NB4 (cell line): ENCODE measurements around the gene PTPRK.

ENCODE experiments used
- CTCF ChIP-seq: IDR thresholded peaks from one replicate; pipeline ENCODE4 v1.5.1; 2012; ENCODE audit warnings: low read depth, low read length
- MAX ChIP-seq: IDR thresholded peaks from 2 replicates; pipeline ENCODE4 v1.6.1; 2011; ENCODE audit warnings: low read depth, low read length
- MYC ChIP-seq: IDR thresholded peaks from 2 replicates; pipeline ENCODE4 v1.6.1; 2011; ENCODE audit warnings: low read depth, low read length
- POLR2A ChIP-seq: IDR thresholded peaks from 2 replicates; pipeline ENCODE4 v1.6.1; 2011; ENCODE audit warnings: mild to moderate bottlenecking; ENCODE audit not compliant: insufficient read length; ENCODE audit errors: extremely low read depth

- no peak for TF ChIP-seq POLR2A
- TF ChIP-seq CTCF: no peak
- no peak for TF ChIP-seq MYC
- TF ChIP-seq MAX: no peak
Observed at GRCh38 chr6:128346569-128346968, 173.8 kb downstream of the PTPRK start.
